GM12878 (cell line): ENCODE results near the gene TMEM176B. TPM values are rescaled to one million over a fixed set of nuclear protein-coding genes. Genes with fewer than 3 reads are reported as not detected.

Experiments used
- ATAC-seq: fragments of 200-7000 bp; cut with Tn5 transposase; 3 replicates; pipeline ENCODE4 v1.9.1; 2020; ENCODE audit warnings: mild to moderate bottlenecking, moderate library complexity
- BruUV-seq: library from RNA; stranded (reverse); fragments of 400-500 nt; replicated peaks from 2 replicates; lab custom pipeline; 2021; lab: Mats Ljungman, UMichigan
- CTCF ChIA-PET: fragments of 300-600 bp; sonication (Branson Sonifier 250); formaldehyde crosslinking; extraction: SDS; loops from one replicate; lab custom pipeline; 2021; ENCODE audit warnings: inconsistent platforms; lab: Yijun Ruan, JAX
- POLR2A ChIA-PET: fragments of 350-600 bp; formaldehyde crosslinking; extraction: SDS; loops from one replicate; lab custom pipeline; 2021; ENCODE audit warnings: inconsistent platforms; lab: Charles Lee
- RAD21 ChIA-PET: fragments of 300-600 bp; sonication (Branson Sonifier 250); formaldehyde crosslinking; loops from one replicate; lab custom pipeline; 2023; ENCODE audit warnings: antibody characterized with exemption; ENCODE audit not compliant: unreplicated experiment; lab: Charles Lee
- SMC1A ChIA-PET: fragments of 300-600 bp; sonication (Branson Sonifier 250); formaldehyde crosslinking; loops from one replicate; lab custom pipeline; 2023; ENCODE audit not compliant: unreplicated experiment, uncharacterized antibody; lab: Charles Lee
- DNase-seq: peaks from one replicate; pipeline ENCODE4 v3.0.0-alpha.2; 2011; ENCODE audit warnings: low read depth, low spot score
- FAIRE-seq: peaks from 3 replicates; lab custom pipeline; 2011; peaks lifted over from hg19 to GRCh38; lab: Jason Lieb, UNC
- H2AFZ ChIP-seq: 2 replicates; pipeline ENCODE4 v1.6.0; 2011; ENCODE audit warnings: low read depth, low read length, control low read depth; ENCODE audit not compliant: control insufficient read depth
- H3K27ac ChIP-seq: 2 replicates; pipeline ENCODE4 v1.5.1; 2011; ENCODE audit warnings: control low read depth; ENCODE audit not compliant: control insufficient read depth, insufficient read depth
- H3K27me3 ChIP-seq, 2 experiments: replicated peaks in 1 of 2; 2 replicates each; pipeline versions ENCODE4 v1.6.0 to v1.6.1; 2011; ENCODE audit warnings: low read length in 1 of 2; ENCODE audit not compliant: control insufficient read depth in 2 of 2, insufficient read depth in 2 of 2
- H3K36me3 ChIP-seq, 2 experiments: 2 replicates each; pipeline ENCODE4 v1.5.1; 2011; ENCODE audit warnings: low read length in 1 of 2; ENCODE audit not compliant: control insufficient read depth in 2 of 2, insufficient read depth in 2 of 2
- H3K4me1 ChIP-seq: 2 replicates; pipeline ENCODE4 v1.6.1; 2011; ENCODE audit warnings: mild to moderate bottlenecking, low read length, moderate library complexity, mixed read lengths; ENCODE audit not compliant: control insufficient read depth, insufficient read depth
- H3K4me2 ChIP-seq: 2 replicates; pipeline ENCODE4 v1.6.0; 2011; ENCODE audit warnings: control low read depth; ENCODE audit not compliant: control insufficient read depth, insufficient read depth
- H3K4me3 ChIP-seq: fragments of 200-600 bp; sonication (generic); 2 replicates; pipeline ENCODE4 v1.5.1; 2016
- H3K79me2 ChIP-seq: 2 replicates; pipeline ENCODE4 v1.6.0; 2011; ENCODE audit warnings: low read length; ENCODE audit not compliant: control insufficient read depth, insufficient read depth
- H3K9ac ChIP-seq: 2 replicates; pipeline ENCODE4 v1.8.0; 2011; ENCODE audit warnings: low read length, control low read depth, mixed read lengths; ENCODE audit not compliant: control insufficient read depth, insufficient read depth
- H3K9me3 ChIP-seq: replicated peaks from 3 replicates; pipeline ENCODE4 v1.5.1; 2011; ENCODE audit warnings: mild to moderate bottlenecking, low read length; ENCODE audit not compliant: control insufficient read depth, insufficient read depth
- H4K20me1 ChIP-seq: 2 replicates; pipeline ENCODE4 v1.6.0; 2011; ENCODE audit not compliant: control insufficient read depth, insufficient read depth
- CBFB ChIP-seq: IDR thresholded peaks from 2 replicates; pipeline ENCODE4 v1.6.1; 2016; ENCODE audit warnings: antibody characterized with exemption, low read depth
- CHD2 ChIP-seq: IDR thresholded peaks from 2 replicates; pipeline ENCODE4 v1.6.1; 2011; ENCODE audit warnings: low read depth, low read length, improper control_type of control experiment, borderline replicate concordance
- ETV6 ChIP-seq, 2 experiments: fragments of 450-650 bp in 1 of 2; IDR thresholded peaks in 1 of 2; conservative IDR thresholded peaks in 1 of 2; 2 replicates each; pipeline ENCODE4 v1.6.1; 2014; ENCODE audit warnings: antibody characterized with exemption in 1 of 2, borderline replicate concordance in 1 of 2, low read depth in 1 of 2, mild to moderate bottlenecking in 1 of 2, moderate library complexity in 1 of 2
- POLR2A ChIP-seq: IDR thresholded peaks from 2 replicates; pipeline ENCODE4 v1.6.1; 2011; ENCODE audit warnings: low read depth, mild to moderate bottlenecking, low read length
- SPI1 ChIP-seq: IDR thresholded peaks from 2 replicates; pipeline ENCODE4 v1.6.1; 2011; ENCODE audit warnings: low read depth, mild to moderate bottlenecking, low read length, moderate library complexity, borderline replicate concordance; ENCODE audit not compliant: insufficient read depth
- ZBTB11 ChIP-seq: fragments of 450-650 bp; formaldehyde crosslinking; IDR thresholded peaks from 2 replicates; pipeline ENCODE4 v1.5.0; 2022; ENCODE audit warnings: mild to moderate bottlenecking, missing genetic modification characterization
- WGBS: methylation state at CpG from one replicate; pipeline ENCODE4 v1.1.6; 2016; ENCODE audit warnings: low lambda C conversion rate; ENCODE audit not compliant: insufficient replicate concordance, insufficient coverage; ENCODE audit errors: missing lambda C conversion rate; 5-methylcytosine and 5-hydroxymethylcytosine counted together
- in situ Hi-C: fragments of 300-500 bp; cut with MboI; formaldehyde crosslinking; loops from 9 replicates; pipeline ENCODE4 v1.14.3; 2018; ENCODE audit warnings: mixed read lengths
- intact Hi-C: fragments of 100-400 bp; cut with micrococcal nuclease; formaldehyde crosslinking; loops from one replicate; pipeline ENCODE4 v1.14.2; 2022; ENCODE audit not compliant: unreplicated experiment
- polyA plus RNA-seq, 11 experiments: library from polyadenylated mRNA; depleted of rRNA in 4 of 11; unstranded in 6 of 11; stranded (reverse) in 5 of 11; fragments of >200 nt; fragmentation: Nextera tagmentation in 4 of 11; fragmentation: Illumina TruSeq in 1 of 11; extraction: Ambion mirVana in 4 of 11; extraction: Trizol in 1 of 11; gene quantifications; 1 replicate in 1 of 11; 2 replicates in 10 of 11; pipeline versions ENCODE4 v1.2.1 to v1.2.3, GENCODE V29; 2011 to 2016; ENCODE audit warnings: inconsistent platforms in 2 of 11, missing spikeins in 2 of 11, low read depth in 1 of 11
- total RNA-seq, 4 experiments: library from RNA; depleted of rRNA in 3 of 4; stranded (reverse); fragments of >200 nt in 3 of 4; fragmentation: Illumina TruSeq in 1 of 4; extraction: Trizol in 1 of 4; gene quantifications; 2 replicates each; pipeline versions ENCODE4 v1.2.1 to v1.2.3, GENCODE V29; 2013 to 2021

Gene TMEM176B
- total and polyA plus RNA-seq, 10 of the 15 experiments (the other 5 are each of a cell fraction or from before 2014, with no cell fraction given): 0.05 to 0.40 (median 0.20) TPM; not detected in 4

- in situ Hi-C loops: no loop called here
- CTCF ChIA-PET: no interaction called here
These were observed 38.9 kb upstream of the TMEM176B start for GRCh38 chr7:150838965-150839650.

More at GRCh38 chr7:150838965-150839650, 38.9 kb upstream of the TMEM176B start:
- BruUV-seq: no TSS peak
- no peaks in the 10 kb centered on the region for H3K36me3 ChIP-seq
- H3K9me3 ChIP-seq: no peaks in the 10 kb centered on the region
- no peak for FAIRE-seq
- SMC1A ChIA-PET: interaction anchor here (1.5 kb wide), 1 partner anchor 52 kb away, joined by 3 read pairs; no protein-coding TSS in a partner anchor
- RAD21 ChIA-PET: no interaction called here
- no peaks in the 10 kb centered on the region for H3K79me2 ChIP-seq
- POLR2A ChIA-PET: no interaction called here
- 53% methylated on average over 7 of the region's 7 CpGs for WGBS
- DNase-seq: no peak
- no peak overlapping the region for H3K4me3 ChIP-seq
- ATAC-seq: no peak
- TF ChIP-seq ETV6 (conservative IDR thresholded peaks at IDR 0.05 in 1 of 2, IDR thresholded peaks at IDR 0.05 in 1 of 2; ENCODE audit: borderline replicate concordance in 1 of 2, low read depth in 1 of 2) (no peak), CBFB (no peak), POLR2A (no peak), CHD2 (no peak), ZBTB11 (no peak), SPI1 (no peak)
- TF ChIP-seq, all 136 proteins: peak for 0
- no peak overlapping the region for H3K4me2 ChIP-seq
- H3K27ac ChIP-seq: no peak overlapping the region
- no peaks in the 10 kb centered on the region for H3K4me1 ChIP-seq
- no peak overlapping the region for H3K9ac ChIP-seq
- no peaks in the 10 kb centered on the region for H4K20me1 ChIP-seq
- H2AFZ ChIP-seq: no peak overlapping the region
- H3K27me3 ChIP-seq: peaks cover 0 to 2% of the 10 kb centered on the region in 2 experiments; a peak in 2 of 4 replicates
- intact Hi-C loops: no loop called here
